RWPE2 (cell line): ENCODE data around the gene TRPM5.

ENCODE experiments used
- ATAC-seq: fragments of 200-7000 bp; cut with Tn5 transposase; 3 replicates; pipeline ENCODE4 v1.9.1; 2021; ENCODE audit warnings: low read depth
- DNase-seq: peaks from one replicate; pipeline ENCODE4 v3.0.0-alpha.2; 2020; ENCODE audit warnings: low spot score
- H3K27ac ChIP-seq: fragments of 450-650 bp; 2 replicates; pipeline ENCODE4 v1.5.1; 2017; ENCODE audit warnings: mild to moderate bottlenecking; ENCODE audit not compliant: poor library complexity, severe bottlenecking
- H3K27me3 ChIP-seq: fragments of 250-450 bp; sonication (Bioruptor Pico); 2 replicates; pipeline ENCODE4 v1.5.1; 2021; ENCODE audit warnings: mild to moderate bottlenecking, moderate library complexity; ENCODE audit not compliant: insufficient read depth, poor library complexity, severe bottlenecking
- H3K36me3 ChIP-seq: fragments of 250-450 bp; sonication (Bioruptor Pico); 2 replicates; pipeline ENCODE4 v1.5.1; 2020; ENCODE audit warnings: low read depth, mild to moderate bottlenecking, moderate library complexity
- H3K4me1 ChIP-seq: fragments of 250-450 bp; sonication (Bioruptor Pico); 2 replicates; pipeline ENCODE4 v1.5.1; 2021; ENCODE audit warnings: mild to moderate bottlenecking, moderate library complexity; ENCODE audit not compliant: insufficient read depth, poor library complexity, severe bottlenecking
- H3K4me3 ChIP-seq: fragments of 250-450 bp; sonication (Bioruptor Pico); 2 replicates; pipeline ENCODE4 v1.5.1; 2021; ENCODE audit warnings: mild to moderate bottlenecking, moderate library complexity; ENCODE audit not compliant: severe bottlenecking
- H3K9me3 ChIP-seq: fragments of 250-450 bp; sonication (Bioruptor Pico); 2 replicates; pipeline ENCODE4 v1.5.1; 2021; ENCODE audit warnings: mild to moderate bottlenecking, moderate library complexity; ENCODE audit not compliant: severe bottlenecking
- TF ChIP-seq, protein P1 (sequence below): fragments of 450-650 bp; IDR thresholded peaks from one replicate; pipeline ENCODE4 v1.5.1; 2017; ENCODE audit warnings: mild to moderate bottlenecking, moderate library complexity; ENCODE audit not compliant: poor library complexity, severe bottlenecking

The TRPM5 gene

DNA sequence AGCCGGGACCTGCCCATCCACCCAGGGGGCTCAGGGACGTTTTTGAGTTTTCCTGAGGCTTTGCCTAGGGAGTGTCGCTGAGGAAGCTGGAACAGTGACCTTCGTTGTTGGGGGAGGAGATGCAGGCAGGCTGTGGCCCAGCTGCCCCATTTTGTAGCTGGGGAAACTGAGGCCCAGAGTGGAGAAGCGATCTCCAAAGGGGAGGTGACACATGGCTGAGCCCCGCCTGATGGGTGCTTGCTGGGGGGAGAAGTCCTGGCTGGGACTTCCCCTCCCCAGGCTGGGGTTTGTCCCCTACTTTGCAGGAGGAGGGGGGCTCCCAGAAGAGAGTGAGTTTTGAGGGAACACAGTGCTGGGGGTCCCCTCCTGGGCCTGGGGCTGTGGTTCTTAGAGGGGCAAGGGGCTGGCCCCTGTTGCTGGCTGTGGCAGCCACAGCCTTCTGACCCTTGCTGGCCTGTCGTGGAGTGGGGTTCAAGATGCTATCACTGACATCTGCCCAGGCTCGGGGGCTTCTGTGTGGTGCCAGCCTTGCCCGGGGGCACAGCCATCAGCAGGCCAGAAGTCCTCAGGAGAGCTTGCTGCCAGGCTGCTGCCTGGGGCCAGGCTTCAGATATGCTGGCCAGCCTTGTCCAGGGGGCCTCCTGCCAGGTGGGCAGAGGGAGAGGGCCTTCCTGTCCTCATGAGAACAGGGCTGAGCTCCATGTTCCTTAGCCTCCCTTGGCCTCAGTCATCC, 21.9 kb upstream of the TRPM5 start:
- H3K9me3 ChIP-seq: no peaks in the 10 kb centered on the region
- ATAC-seq (no peak), DNase-seq (peak; percentile 32)
- TF ChIP-seq, protein P1, sequence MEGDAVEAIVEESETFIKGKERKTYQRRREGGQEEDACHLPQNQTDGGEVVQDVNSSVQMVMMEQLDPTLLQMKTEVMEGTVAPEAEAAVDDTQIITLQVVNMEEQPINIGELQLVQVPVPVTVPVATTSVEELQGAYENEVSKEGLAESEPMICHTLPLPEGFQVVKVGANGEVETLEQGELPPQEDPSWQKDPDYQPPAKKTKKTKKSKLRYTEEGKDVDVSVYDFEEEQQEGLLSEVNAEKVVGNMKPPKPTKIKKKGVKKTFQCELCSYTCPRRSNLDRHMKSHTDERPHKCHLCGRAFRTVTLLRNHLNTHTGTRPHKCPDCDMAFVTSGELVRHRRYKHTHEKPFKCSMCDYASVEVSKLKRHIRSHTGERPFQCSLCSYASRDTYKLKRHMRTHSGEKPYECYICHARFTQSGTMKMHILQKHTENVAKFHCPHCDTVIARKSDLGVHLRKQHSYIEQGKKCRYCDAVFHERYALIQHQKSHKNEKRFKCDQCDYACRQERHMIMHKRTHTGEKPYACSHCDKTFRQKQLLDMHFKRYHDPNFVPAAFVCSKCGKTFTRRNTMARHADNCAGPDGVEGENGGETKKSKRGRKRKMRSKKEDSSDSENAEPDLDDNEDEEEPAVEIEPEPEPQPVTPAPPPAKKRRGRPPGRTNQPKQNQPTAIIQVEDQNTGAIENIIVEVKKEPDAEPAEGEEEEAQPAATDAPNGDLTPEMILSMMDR: no peak
- H3K4me1 ChIP-seq: no peaks in the 10 kb centered on the region
- no peaks in the 10 kb centered on the region for H3K27me3 ChIP-seq
- no peaks in the 10 kb centered on the region for H3K36me3 ChIP-seq
- no peak overlapping the region for H3K4me3 ChIP-seq
- no peak overlapping the region for H3K27ac ChIP-seq

DNA sequence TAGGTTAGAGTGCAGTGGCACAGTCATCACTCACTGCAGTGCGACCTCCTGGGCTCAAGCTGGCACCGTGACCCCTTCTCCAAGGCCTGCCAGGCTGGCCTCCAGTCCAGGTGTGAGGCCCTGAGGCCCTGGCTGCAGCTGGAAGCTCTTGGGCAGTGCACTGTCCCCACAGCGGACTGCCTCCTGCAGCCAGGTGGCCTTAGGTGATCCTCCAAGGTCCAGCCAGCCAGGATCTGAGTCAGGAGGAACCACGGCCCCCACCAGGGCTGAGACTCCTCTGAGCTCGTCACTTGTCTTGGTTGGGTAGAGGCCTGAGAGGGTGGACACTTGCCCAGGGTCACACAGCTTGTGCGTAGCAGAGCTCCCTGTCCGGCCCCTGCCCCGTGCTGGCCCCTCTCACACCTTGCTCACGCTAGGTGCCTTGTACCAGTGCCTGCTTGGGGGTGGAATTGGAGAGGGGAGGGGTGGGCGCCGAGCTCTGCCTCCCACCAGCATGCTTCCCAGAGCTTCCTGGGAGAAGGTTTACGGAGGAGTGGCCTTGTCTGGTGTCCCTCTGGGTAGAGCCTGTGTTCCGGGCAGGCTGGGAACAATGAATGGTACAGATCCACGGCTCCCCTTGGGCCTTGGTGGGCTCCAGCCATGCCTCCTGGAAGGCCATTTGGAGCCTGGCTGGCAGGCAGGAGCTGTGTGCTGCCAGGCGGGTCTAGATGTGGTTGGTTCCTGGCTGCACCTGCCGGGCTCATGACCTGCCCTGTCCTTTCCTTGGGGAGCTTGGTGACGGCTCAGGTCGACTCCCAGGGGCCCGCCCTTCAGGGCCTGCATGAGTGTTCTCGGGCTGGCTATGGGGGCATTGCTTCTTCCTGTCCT, 21.1 kb upstream of the TRPM5 start:
- ATAC-seq (no peak), DNase-seq (peak; percentile 49)
- H3K27me3 ChIP-seq: no peaks in the 10 kb centered on the region
- no peaks in the 10 kb centered on the region for H3K9me3 ChIP-seq
- H3K27ac ChIP-seq: no peak overlapping the region
- TF ChIP-seq, protein P1: no peak
- H3K4me3 ChIP-seq: no peak overlapping the region
- H3K4me1 ChIP-seq: no peaks in the 10 kb centered on the region
- no peaks in the 10 kb centered on the region for H3K36me3 ChIP-seq

DNA sequence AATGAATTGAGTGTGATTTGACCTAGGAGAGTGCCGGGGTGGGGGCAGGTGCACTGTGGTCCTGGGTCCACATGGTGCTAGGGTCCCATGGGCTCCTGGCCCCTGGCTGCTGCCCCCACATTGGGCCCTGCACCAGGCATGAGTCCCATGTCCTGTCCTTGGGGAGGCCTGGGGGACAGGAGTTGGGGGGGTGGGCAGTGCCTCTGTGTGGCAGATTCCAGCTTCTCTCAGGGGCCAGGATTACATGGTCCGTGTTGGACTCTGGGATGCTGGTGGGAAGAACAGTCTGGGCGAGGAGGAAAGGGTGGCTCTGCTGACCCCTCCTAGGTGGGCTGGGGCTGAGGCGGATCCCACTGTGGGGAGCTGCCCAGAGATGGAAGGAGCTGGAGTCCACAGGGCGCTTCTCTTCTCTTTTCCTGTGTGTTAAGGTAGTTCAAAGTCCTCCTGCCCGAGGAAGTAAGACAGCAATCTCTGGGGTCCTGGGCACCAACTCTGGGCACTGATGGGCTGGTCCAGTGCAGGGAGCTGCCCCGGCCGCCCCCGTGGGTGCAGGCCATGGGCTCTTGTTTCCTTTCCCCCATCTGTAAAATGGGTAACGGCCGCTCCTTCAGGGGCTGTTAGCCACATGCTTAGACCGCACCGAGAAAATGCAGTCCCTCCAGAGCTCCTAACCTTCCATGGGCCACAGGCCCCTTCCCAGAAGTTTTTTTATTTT, 20.3 kb upstream of the TRPM5 start:
- no peaks in the 10 kb centered on the region for H3K9me3 ChIP-seq
- no peak overlapping the region for H3K27ac ChIP-seq
- H3K27me3 ChIP-seq: no peaks in the 10 kb centered on the region
- TF ChIP-seq, protein P1: no peak
- H3K4me1 ChIP-seq: no peaks in the 10 kb centered on the region
- DNase-seq (no peak), ATAC-seq (no peak)
- H3K36me3 ChIP-seq: no peaks in the 10 kb centered on the region
- no peak overlapping the region for H3K4me3 ChIP-seq

DNA sequence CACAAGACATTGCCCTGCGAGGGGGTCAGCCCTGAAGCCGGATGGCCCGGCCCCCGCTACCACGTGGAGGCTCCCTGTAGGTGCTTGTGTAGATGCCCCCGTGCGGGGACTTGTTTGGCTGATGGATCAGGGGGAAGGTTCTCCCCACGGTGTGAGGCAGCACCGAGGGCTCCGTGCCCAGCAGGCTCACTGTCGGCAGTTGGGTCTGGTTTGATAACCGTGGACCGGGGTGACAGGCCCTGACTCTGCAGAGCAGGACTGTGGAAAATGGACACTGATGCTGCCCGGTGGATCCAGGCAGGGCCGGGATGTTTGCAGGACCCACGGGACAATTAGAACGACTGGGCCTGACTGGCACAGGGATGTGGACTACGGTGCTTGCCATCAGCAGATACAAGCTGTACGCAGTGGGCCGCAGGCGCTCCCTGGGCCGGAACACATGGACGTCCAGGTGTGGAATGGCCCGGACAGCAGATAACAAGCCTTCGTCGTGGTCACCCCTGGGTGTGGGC, 19.5 kb upstream of the TRPM5 start:
- TF ChIP-seq, protein P1: no peak
- H3K27ac ChIP-seq: no peak overlapping the region
- ATAC-seq (no peak), DNase-seq (peak; percentile 57)
- no peaks in the 10 kb centered on the region for H3K27me3 ChIP-seq
- H3K4me1 ChIP-seq: no peaks in the 10 kb centered on the region
- no peaks in the 10 kb centered on the region for H3K36me3 ChIP-seq
- no peaks in the 10 kb centered on the region for H3K9me3 ChIP-seq
- H3K4me3 ChIP-seq: no peak overlapping the region
